ENCODE data around the gene FKBP7.

DNA sequence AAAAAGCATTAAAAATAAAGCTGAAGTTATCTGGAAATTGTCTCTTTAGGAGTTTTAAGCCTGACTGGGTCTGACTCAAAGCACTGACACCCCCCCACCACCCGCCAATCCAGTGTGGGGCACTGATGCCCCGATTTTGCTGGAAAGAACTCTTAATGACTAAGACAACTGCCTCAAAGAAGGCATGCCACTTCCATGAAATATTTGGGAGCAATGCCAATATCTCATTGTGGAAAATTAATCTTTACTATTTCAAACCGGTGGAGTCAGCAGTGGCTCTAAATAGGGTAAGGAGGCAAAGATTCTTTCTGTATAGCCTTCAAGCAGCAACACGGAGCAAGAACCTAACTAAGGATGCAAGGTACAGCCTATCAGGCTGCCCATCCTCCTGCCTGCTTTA lies 4.5 kb downstream of the FKBP7 start:
- TF ChIP-seq, protein P1, sequence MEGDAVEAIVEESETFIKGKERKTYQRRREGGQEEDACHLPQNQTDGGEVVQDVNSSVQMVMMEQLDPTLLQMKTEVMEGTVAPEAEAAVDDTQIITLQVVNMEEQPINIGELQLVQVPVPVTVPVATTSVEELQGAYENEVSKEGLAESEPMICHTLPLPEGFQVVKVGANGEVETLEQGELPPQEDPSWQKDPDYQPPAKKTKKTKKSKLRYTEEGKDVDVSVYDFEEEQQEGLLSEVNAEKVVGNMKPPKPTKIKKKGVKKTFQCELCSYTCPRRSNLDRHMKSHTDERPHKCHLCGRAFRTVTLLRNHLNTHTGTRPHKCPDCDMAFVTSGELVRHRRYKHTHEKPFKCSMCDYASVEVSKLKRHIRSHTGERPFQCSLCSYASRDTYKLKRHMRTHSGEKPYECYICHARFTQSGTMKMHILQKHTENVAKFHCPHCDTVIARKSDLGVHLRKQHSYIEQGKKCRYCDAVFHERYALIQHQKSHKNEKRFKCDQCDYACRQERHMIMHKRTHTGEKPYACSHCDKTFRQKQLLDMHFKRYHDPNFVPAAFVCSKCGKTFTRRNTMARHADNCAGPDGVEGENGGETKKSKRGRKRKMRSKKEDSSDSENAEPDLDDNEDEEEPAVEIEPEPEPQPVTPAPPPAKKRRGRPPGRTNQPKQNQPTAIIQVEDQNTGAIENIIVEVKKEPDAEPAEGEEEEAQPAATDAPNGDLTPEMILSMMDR (IDR thresholded peaks at IDR 0.05; ENCODE audit: borderline replicate concordance, extremely low read depth, low read length, poor library complexity, severe bottlenecking) = no peak
- TF ChIP-seq EZH2 (IDR thresholded peaks at IDR 0.05; ENCODE audit: borderline replicate concordance, low read depth, low read length, severe bottlenecking) = no peak

All from DND-41 (cell line).